ENCODE results near the gene IGF1. TPM values are rescaled to one million over a fixed set of nuclear protein-coding genes. Genes with fewer than 3 reads are reported as not detected.

The IGF1 gene
- polyA plus RNA-seq, 1 of the 3 experiments (the other 2 are of a cell fraction) = 0.07 TPM

- no peaks in the 10 kb centered on the region for H3K79me2 ChIP-seq (ENCODE audit: insufficient read depth)
- no peak overlapping the region for H3K9ac ChIP-seq
- no peak for DNase-seq
- ChIA-PET CTCF (interaction anchor here (2.0 kb wide), 1 partner anchor 26 kb away, joined by 4 read pairs; no protein-coding TSS in a partner anchor), POLR2A (no interaction called here)
- no peaks in the 10 kb centered on the region for H3K36me3 ChIP-seq (replicated peaks in 1 of 2; ENCODE audit: control insufficient read depth in 1 of 2, insufficient read depth in 2 of 2, low read length in 1 of 2)
- no peaks in the 10 kb centered on the region for H4K20me1 ChIP-seq (ENCODE audit: insufficient read depth)
- H3K9me2 ChIP-seq = no peaks in the 10 kb centered on the region
- no peaks in the 10 kb centered on the region for H3K9me3 ChIP-seq
- H3K4me2 ChIP-seq = no peak overlapping the region
- H3F3A ChIP-seq (replicated peaks; ENCODE audit: insufficient read depth) = no peaks in the 10 kb centered on the region
- WGBS (ENCODE audit: low lambda C conversion rate) = 7% methylated on average over 3 of the region's 3 CpGs
- H3K27ac ChIP-seq (ENCODE audit: low read depth in 2 of 2, low read length in 1 of 2) = no peak overlapping the region
- no peak for TF ChIP-seq TAF1 (IDR thresholded peaks at IDR 0.05; ENCODE audit: borderline replicate concordance, low read depth, low read length)
- TF ChIP-seq RXRA (IDR thresholded peaks at IDR 0.05; ENCODE audit: borderline replicate concordance, low read depth) = no peak
- TF ChIP-seq FOSL2 (IDR thresholded peaks at IDR 0.05; ENCODE audit: borderline replicate concordance, low read depth) = no peak
- TF ChIP-seq, protein P1, sequence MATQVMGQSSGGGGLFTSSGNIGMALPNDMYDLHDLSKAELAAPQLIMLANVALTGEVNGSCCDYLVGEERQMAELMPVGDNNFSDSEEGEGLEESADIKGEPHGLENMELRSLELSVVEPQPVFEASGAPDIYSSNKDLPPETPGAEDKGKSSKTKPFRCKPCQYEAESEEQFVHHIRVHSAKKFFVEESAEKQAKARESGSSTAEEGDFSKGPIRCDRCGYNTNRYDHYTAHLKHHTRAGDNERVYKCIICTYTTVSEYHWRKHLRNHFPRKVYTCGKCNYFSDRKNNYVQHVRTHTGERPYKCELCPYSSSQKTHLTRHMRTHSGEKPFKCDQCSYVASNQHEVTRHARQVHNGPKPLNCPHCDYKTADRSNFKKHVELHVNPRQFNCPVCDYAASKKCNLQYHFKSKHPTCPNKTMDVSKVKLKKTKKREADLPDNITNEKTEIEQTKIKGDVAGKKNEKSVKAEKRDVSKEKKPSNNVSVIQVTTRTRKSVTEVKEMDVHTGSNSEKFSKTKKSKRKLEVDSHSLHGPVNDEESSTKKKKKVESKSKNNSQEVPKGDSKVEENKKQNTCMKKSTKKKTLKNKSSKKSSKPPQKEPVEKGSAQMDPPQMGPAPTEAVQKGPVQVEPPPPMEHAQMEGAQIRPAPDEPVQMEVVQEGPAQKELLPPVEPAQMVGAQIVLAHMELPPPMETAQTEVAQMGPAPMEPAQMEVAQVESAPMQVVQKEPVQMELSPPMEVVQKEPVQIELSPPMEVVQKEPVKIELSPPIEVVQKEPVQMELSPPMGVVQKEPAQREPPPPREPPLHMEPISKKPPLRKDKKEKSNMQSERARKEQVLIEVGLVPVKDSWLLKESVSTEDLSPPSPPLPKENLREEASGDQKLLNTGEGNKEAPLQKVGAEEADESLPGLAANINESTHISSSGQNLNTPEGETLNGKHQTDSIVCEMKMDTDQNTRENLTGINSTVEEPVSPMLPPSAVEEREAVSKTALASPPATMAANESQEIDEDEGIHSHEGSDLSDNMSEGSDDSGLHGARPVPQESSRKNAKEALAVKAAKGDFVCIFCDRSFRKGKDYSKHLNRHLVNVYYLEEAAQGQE (IDR thresholded peaks at IDR 0.05; ENCODE audit: low read depth, low read length) = no peak
- no peak for TF ChIP-seq GATA2 (CRISPR knock-in tag; IDR thresholded peaks at IDR 0.05)
- TF ChIP-seq ELF1 (IDR thresholded peaks at IDR 0.05) = no peak
- TF ChIP-seq, protein P2, sequence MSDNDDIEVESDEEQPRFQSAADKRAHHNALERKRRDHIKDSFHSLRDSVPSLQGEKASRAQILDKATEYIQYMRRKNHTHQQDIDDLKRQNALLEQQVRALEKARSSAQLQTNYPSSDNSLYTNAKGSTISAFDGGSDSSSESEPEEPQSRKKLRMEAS (IDR thresholded peaks at IDR 0.05; ENCODE audit: low read depth) = no peak
- H3K4me3 ChIP-seq (ENCODE audit: low read depth in 2 of 2, low read length in 1 of 2) = no peak overlapping the region
- no peaks in the 10 kb centered on the region for H3K4me1 ChIP-seq (ENCODE audit: control insufficient read depth in 1 of 2, insufficient read depth in 2 of 2, low read depth in 1 of 2, low read length in 1 of 2)
- no peaks in the 10 kb centered on the region for H3K27me3 ChIP-seq (ENCODE audit: insufficient read depth)
- no peak overlapping the region for H2AFZ ChIP-seq (ENCODE audit: low read depth)
These were observed 30.1 kb upstream of the IGF1 start for GRCh38 chr12:102510463-102510862.

- H3K9me2 ChIP-seq = no peaks in the 10 kb centered on the region
- H3K9me3 ChIP-seq = no peaks in the 10 kb centered on the region
- H3K36me3 ChIP-seq (replicated peaks in 1 of 2; ENCODE audit: control insufficient read depth in 1 of 2, insufficient read depth in 2 of 2, low read length in 1 of 2) = no peaks in the 10 kb centered on the region
- no peak overlapping the region for H3K27ac ChIP-seq (ENCODE audit: low read depth in 2 of 2, low read length in 1 of 2)
- H3K27me3 ChIP-seq (ENCODE audit: insufficient read depth) = no peaks in the 10 kb centered on the region
- CTCF ChIA-PET = interaction anchor here (2.0 kb wide), 1 partner anchor 25 kb away, joined by 4 read pairs; no protein-coding TSS in a partner anchor
- TF ChIP-seq, protein P1 (IDR thresholded peaks at IDR 0.05; ENCODE audit: low read depth, low read length) = no peak
- no peak for TF ChIP-seq FOXJ3 (CRISPR knock-in tag; IDR thresholded peaks at IDR 0.05)
- no peak for TF ChIP-seq RFX5 (IDR thresholded peaks at IDR 0.05; ENCODE audit: low read length)
- TF ChIP-seq EP300 (IDR thresholded peaks at IDR 0.05; ENCODE audit: borderline replicate concordance in 1 of 2, low read depth in 1 of 2, low read length in 1 of 2) = no peak
- no peak for DNase-seq
- H3K4me2 ChIP-seq = no peak overlapping the region
- H4K20me1 ChIP-seq (ENCODE audit: insufficient read depth) = no peaks in the 10 kb centered on the region
- H3F3A ChIP-seq (replicated peaks; ENCODE audit: insufficient read depth) = no peaks in the 10 kb centered on the region
- no peaks in the 10 kb centered on the region for H3K79me2 ChIP-seq (ENCODE audit: insufficient read depth)
- no peak overlapping the region for H2AFZ ChIP-seq (ENCODE audit: low read depth)
- no peak overlapping the region for H3K4me3 ChIP-seq (ENCODE audit: low read depth in 2 of 2, low read length in 1 of 2)
- 8% methylated on average over 1 of the region's 1 CpG for WGBS (ENCODE audit: low lambda C conversion rate)
- POLR2A ChIA-PET = no interaction called here
- no peak overlapping the region for H3K9ac ChIP-seq
- H3K4me1 ChIP-seq (ENCODE audit: control insufficient read depth in 1 of 2, insufficient read depth in 2 of 2, low read depth in 1 of 2, low read length in 1 of 2) = no peaks in the 10 kb centered on the region
These were observed 29.7 kb upstream of the IGF1 start for GRCh38 chr12:102510031-102510430.

All from SK-N-SH (cell line).